ENCODE measurements around the gene ADPRH. TPM values are rescaled to one million over a fixed set of nuclear protein-coding genes. Genes with fewer than 3 reads are reported as not detected.

Gene ADPRH
- total RNA-seq, 1 donor: 7.2 TPM

- Histone ChIP-seq H3K27me3 (ENCODE audit: insufficient read depth, low read length) (peaks cover 8% of the 10 kb centered on the region), H3K79me2 (ENCODE audit: insufficient read depth, low read length) (no peaks in the 10 kb centered on the region), H3K4me3 (ENCODE audit: insufficient read depth, low read length) (no peak overlapping the region), H3K9me3 (ENCODE audit: low read depth, low read length) (no peaks in the 10 kb centered on the region), H4K20me1 (ENCODE audit: insufficient read depth, low read length) (no peaks in the 10 kb centered on the region), H3K36me3 (ENCODE audit: insufficient read depth, low read length) (no peaks in the 10 kb centered on the region), H3K27ac (ENCODE audit: low read depth, low read length) (no peak overlapping the region), H3K4me1 (ENCODE audit: insufficient read depth, low read length) (no peaks in the 10 kb centered on the region), H3K4me2 (ENCODE audit: insufficient read depth, low read length) (no peak overlapping the region), H2AFZ (ENCODE audit: low read length) (no peak overlapping the region)
- DNase-seq (ENCODE audit: insufficient read length, low spot score, missing footprints): no peak
- TF ChIP-seq, protein P1, sequence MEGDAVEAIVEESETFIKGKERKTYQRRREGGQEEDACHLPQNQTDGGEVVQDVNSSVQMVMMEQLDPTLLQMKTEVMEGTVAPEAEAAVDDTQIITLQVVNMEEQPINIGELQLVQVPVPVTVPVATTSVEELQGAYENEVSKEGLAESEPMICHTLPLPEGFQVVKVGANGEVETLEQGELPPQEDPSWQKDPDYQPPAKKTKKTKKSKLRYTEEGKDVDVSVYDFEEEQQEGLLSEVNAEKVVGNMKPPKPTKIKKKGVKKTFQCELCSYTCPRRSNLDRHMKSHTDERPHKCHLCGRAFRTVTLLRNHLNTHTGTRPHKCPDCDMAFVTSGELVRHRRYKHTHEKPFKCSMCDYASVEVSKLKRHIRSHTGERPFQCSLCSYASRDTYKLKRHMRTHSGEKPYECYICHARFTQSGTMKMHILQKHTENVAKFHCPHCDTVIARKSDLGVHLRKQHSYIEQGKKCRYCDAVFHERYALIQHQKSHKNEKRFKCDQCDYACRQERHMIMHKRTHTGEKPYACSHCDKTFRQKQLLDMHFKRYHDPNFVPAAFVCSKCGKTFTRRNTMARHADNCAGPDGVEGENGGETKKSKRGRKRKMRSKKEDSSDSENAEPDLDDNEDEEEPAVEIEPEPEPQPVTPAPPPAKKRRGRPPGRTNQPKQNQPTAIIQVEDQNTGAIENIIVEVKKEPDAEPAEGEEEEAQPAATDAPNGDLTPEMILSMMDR (IDR thresholded peaks at IDR 0.05; ENCODE audit: extremely low read depth, low read depth, low read length): no peak
Observed at GRCh38 chr3:119542168-119542767, 37.0 kb upstream of the ADPRH start.

GRCh38 chr3:119543147-119543546 is 36.1 kb upstream of the ADPRH start:
- Histone ChIP-seq H2AFZ (ENCODE audit: low read length) (no peak overlapping the region), H3K4me1 (ENCODE audit: insufficient read depth, low read length) (no peaks in the 10 kb centered on the region), H3K9me3 (ENCODE audit: low read depth, low read length) (no peaks in the 10 kb centered on the region), H3K4me2 (ENCODE audit: insufficient read depth, low read length) (no peak overlapping the region), H3K27ac (ENCODE audit: low read depth, low read length) (no peak overlapping the region), H3K27me3 (ENCODE audit: insufficient read depth, low read length) (peaks cover 8% of the 10 kb centered on the region), H3K4me3 (ENCODE audit: insufficient read depth, low read length) (no peak overlapping the region), H4K20me1 (ENCODE audit: insufficient read depth, low read length) (no peaks in the 10 kb centered on the region), H3K36me3 (ENCODE audit: insufficient read depth, low read length) (no peaks in the 10 kb centered on the region), H3K79me2 (ENCODE audit: insufficient read depth, low read length) (no peaks in the 10 kb centered on the region)
- TF ChIP-seq, protein P1 (IDR thresholded peaks at IDR 0.05; ENCODE audit: extremely low read depth, low read depth, low read length): no peak
- DNase-seq (ENCODE audit: insufficient read length, low spot score, missing footprints): no peak

DNA sequence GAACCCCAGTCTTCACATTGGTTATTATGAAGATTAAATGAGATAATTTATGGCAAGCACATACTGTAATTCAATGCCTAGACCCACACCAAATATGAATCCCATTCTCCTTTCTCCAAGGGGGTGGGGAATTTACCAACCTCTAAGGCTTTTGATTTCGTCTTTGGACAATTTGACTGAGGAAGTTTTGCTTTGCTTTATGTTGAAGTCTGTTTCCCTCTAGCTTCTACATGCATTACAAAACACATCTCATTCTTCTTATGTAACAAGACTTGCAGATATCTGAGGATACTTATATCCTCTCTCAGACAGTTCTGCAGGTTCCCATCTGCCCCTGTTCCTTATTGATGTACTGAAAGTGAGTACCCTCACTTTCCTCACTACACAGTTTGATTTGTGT is 32.1 kb upstream of the ADPRH start:
- DNase-seq (ENCODE audit: insufficient read length, low spot score, missing footprints): peak; percentile 43
- Histone ChIP-seq H3K9me3 (ENCODE audit: low read depth, low read length) (no peaks in the 10 kb centered on the region), H3K4me1 (ENCODE audit: insufficient read depth, low read length) (no peaks in the 10 kb centered on the region), H3K4me2 (ENCODE audit: insufficient read depth, low read length) (no peak overlapping the region), H2AFZ (ENCODE audit: low read length) (no peak overlapping the region), H3K36me3 (ENCODE audit: insufficient read depth, low read length) (no peaks in the 10 kb centered on the region), H3K79me2 (ENCODE audit: insufficient read depth, low read length) (no peaks in the 10 kb centered on the region), H4K20me1 (ENCODE audit: insufficient read depth, low read length) (no peaks in the 10 kb centered on the region), H3K27me3 (ENCODE audit: insufficient read depth, low read length) (peaks cover 4% of the 10 kb centered on the region), H3K4me3 (ENCODE audit: insufficient read depth, low read length) (no peak overlapping the region), H3K27ac (ENCODE audit: low read depth, low read length) (no peak overlapping the region)
- TF ChIP-seq, protein P1 (IDR thresholded peaks at IDR 0.05; ENCODE audit: extremely low read depth, low read depth, low read length): no peak

- no peaks in the 10 kb centered on the region for H3K27me3 ChIP-seq (ENCODE audit: insufficient read depth, low read length)
- no peaks in the 10 kb centered on the region for H3K9me3 ChIP-seq (ENCODE audit: low read depth, low read length)
- no peaks in the 10 kb centered on the region for H3K4me1 ChIP-seq (ENCODE audit: insufficient read depth, low read length)
- no peak for DNase-seq (ENCODE audit: insufficient read length, low spot score, missing footprints)
- H3K4me2 ChIP-seq (ENCODE audit: insufficient read depth, low read length): no peak overlapping the region
- TF ChIP-seq, protein P1 (IDR thresholded peaks at IDR 0.05; ENCODE audit: extremely low read depth, low read depth, low read length): no peak
- H3K36me3 ChIP-seq (ENCODE audit: insufficient read depth, low read length): no peaks in the 10 kb centered on the region
- H4K20me1 ChIP-seq (ENCODE audit: insufficient read depth, low read length): no peaks in the 10 kb centered on the region
- H3K27ac ChIP-seq (ENCODE audit: low read depth, low read length): no peak overlapping the region
- no peak overlapping the region for H3K4me3 ChIP-seq (ENCODE audit: insufficient read depth, low read length)
- no peaks in the 10 kb centered on the region for H3K79me2 ChIP-seq (ENCODE audit: insufficient read depth, low read length)
- no peak overlapping the region for H2AFZ ChIP-seq (ENCODE audit: low read length)
Observed at GRCh38 chr3:119548341-119548740, 31.0 kb upstream of the ADPRH start.
